ENCODE data around the gene RNASE8. TPM values are rescaled to one million over a fixed set of nuclear protein-coding genes. Genes with fewer than 3 reads are reported as not detected.

The RNASE8 gene
- total and polyA plus RNA-seq, 3 experiments from 2014 or later: not detected

Other genes starting within 250 kb of the RNASE8 start
- not detected for gene RNASE3, start 166.4 kb upstream of the RNASE8 start, total RNA-seq
- gene RNASE3, start 166.4 kb upstream of the RNASE8 start, polyA plus RNA-seq: not detected
- gene RNASE2, start 102.3 kb upstream of the RNASE8 start, total RNA-seq: not detected
- gene RNASE2, start 102.3 kb upstream of the RNASE8 start, polyA plus RNA-seq: not detected
- 100 to 1,000 TPM; 102 to 107 TPM for gene METTL17, start 67.8 kb upstream of the RNASE8 start, total RNA-seq
- 43.9 TPM for gene METTL17, start 67.8 kb upstream of the RNASE8 start, polyA plus RNA-seq
- gene SLC39A2, start 58.5 kb upstream of the RNASE8 start, total RNA-seq: under 1 TPM in 1 of 2 experiments, not detected in 1; 0.16 TPM
- gene SLC39A2, start 58.5 kb upstream of the RNASE8 start, polyA plus RNA-seq: not detected
- 1 to 10 TPM; 4.8 to 5.0 TPM for gene NDRG2, start 32.8 kb upstream of the RNASE8 start, total RNA-seq
- 19.9 TPM for gene NDRG2, start 32.8 kb upstream of the RNASE8 start, polyA plus RNA-seq
- not detected for gene TPPP2, start 27.6 kb upstream of the RNASE8 start, total RNA-seq
- not detected for gene TPPP2, start 27.6 kb upstream of the RNASE8 start, polyA plus RNA-seq
- gene RNASE13, start 23.0 kb upstream of the RNASE8 start, total RNA-seq: not detected
- not detected for gene RNASE13, start 23.0 kb upstream of the RNASE8 start, polyA plus RNA-seq
- not detected for gene RNASE7, start 15.5 kb upstream of the RNASE8 start, total RNA-seq
- not detected for gene RNASE7, start 15.5 kb upstream of the RNASE8 start, polyA plus RNA-seq
- under 1 TPM; 0.16 to 0.39 TPM for gene ARHGEF40, start 12.5 kb downstream of the RNASE8 start, total RNA-seq
- gene ARHGEF40, start 12.5 kb downstream of the RNASE8 start, polyA plus RNA-seq: 0.40 TPM
- gene ZNF219, start 40.8 kb downstream of the RNASE8 start, total RNA-seq: 1 to 10 TPM; 7.0 to 8.2 TPM
- gene ZNF219, start 40.8 kb downstream of the RNASE8 start, polyA plus RNA-seq: 1.3 TPM
- gene TMEM253, start 43.2 kb downstream of the RNASE8 start, total RNA-seq: not detected
- gene TMEM253, start 43.2 kb downstream of the RNASE8 start, polyA plus RNA-seq: not detected
- gene OR5AU1, start 98.2 kb downstream of the RNASE8 start, total RNA-seq: not detected
- not detected for gene OR5AU1, start 98.2 kb downstream of the RNASE8 start, polyA plus RNA-seq
- 1,000 to 10,000 TPM; 1,158 to 1,180 TPM for gene HNRNPC, start 211.6 kb downstream of the RNASE8 start, total RNA-seq
- 700 TPM for gene HNRNPC, start 211.6 kb downstream of the RNASE8 start, polyA plus RNA-seq
- gene RPGRIP1, start 222.3 kb downstream of the RNASE8 start, total RNA-seq: not detected
- not detected for gene RPGRIP1, start 222.3 kb downstream of the RNASE8 start, polyA plus RNA-seq

Measured in CD8-positive, alpha-beta memory T cell (primary cell).